GM19238 (cell line): ENCODE data around the gene PAFAH2.

Experiments
- DNase-seq: peaks from one replicate; pipeline ENCODE4 v3.0.0; 2011; ENCODE audit warnings: low spot score; ENCODE audit not compliant: insufficient read length

Gene PAFAH2

GRCh38 chr1:26031611-26032220, 33.9 kb upstream of the PAFAH2 start:
- no peak for DNase-seq

- DNase-seq = no peak
Observed at GRCh38 chr1:26031196-26031595, 33.3 kb upstream of the PAFAH2 start.

- no peak for DNase-seq
Observed at GRCh38 chr1:26029864-26030481, 32.1 kb upstream of the PAFAH2 start.

GRCh38 chr1:26029054-26029863, 31.4 kb upstream of the PAFAH2 start:
- no peak for DNase-seq

GRCh38 chr1:26028490-26028980, 30.7 kb upstream of the PAFAH2 start:
- DNase-seq = no peak

- DNase-seq = no peak
Observed at GRCh38 chr1:26027716-26028489, 30.0 kb upstream of the PAFAH2 start.

- no peak for DNase-seq
Observed at GRCh38 chr1:26025517-26025916, 27.7 kb upstream of the PAFAH2 start.

GRCh38 chr1:26025060-26025459, 27.2 kb upstream of the PAFAH2 start:
- DNase-seq = no peak

GRCh38 chr1:26023826-26024225, 26.0 kb upstream of the PAFAH2 start:
- no peak for DNase-seq

- no peak for DNase-seq
Observed at GRCh38 chr1:26023009-26023408, 25.1 kb upstream of the PAFAH2 start.

- no peak for DNase-seq
Observed at GRCh38 chr1:26022404-26022779, 24.5 kb upstream of the PAFAH2 start.

- no peak for DNase-seq
Observed at GRCh38 chr1:26021647-26022403, 24.0 kb upstream of the PAFAH2 start, which contains the start of gene EXTL1. TSS of gene EXTL1 (plus strand) at chr1:26021775. CDS start at chr1:26022647, 872 bp downstream.

- no peak for DNase-seq
Observed at GRCh38 chr1:26020941-26021646, 23.2 kb upstream of the PAFAH2 start.

GRCh38 chr1:26020330-26020768, 22.5 kb upstream of the PAFAH2 start:
- no peak for DNase-seq

- DNase-seq = no peak
Observed at GRCh38 chr1:26019641-26020315, 21.9 kb upstream of the PAFAH2 start.

GRCh38 chr1:26017606-26018005, 19.7 kb upstream of the PAFAH2 start:
- no peak for DNase-seq

GRCh38 chr1:26016953-26017545, 19.2 kb upstream of the PAFAH2 start:
- DNase-seq = no peak

GRCh38 chr1:26016258-26016952, 18.5 kb upstream of the PAFAH2 start:
- no peak for DNase-seq

- DNase-seq = no peak
Observed at GRCh38 chr1:26015358-26015757, 17.5 kb upstream of the PAFAH2 start.
